T-helper 1 cell (primary cell): ENCODE measurements around the gene GNPTG.
A peak's percentile ranks its signal among the peaks of the same experiment; 100 is the strongest.

Source experiments
- DNase-seq, 5 donors: peaks; one replicate each; pipeline ENCODE4 v3.0.0-alpha.2; 2012 to 2020

Gene GNPTG

DNA sequence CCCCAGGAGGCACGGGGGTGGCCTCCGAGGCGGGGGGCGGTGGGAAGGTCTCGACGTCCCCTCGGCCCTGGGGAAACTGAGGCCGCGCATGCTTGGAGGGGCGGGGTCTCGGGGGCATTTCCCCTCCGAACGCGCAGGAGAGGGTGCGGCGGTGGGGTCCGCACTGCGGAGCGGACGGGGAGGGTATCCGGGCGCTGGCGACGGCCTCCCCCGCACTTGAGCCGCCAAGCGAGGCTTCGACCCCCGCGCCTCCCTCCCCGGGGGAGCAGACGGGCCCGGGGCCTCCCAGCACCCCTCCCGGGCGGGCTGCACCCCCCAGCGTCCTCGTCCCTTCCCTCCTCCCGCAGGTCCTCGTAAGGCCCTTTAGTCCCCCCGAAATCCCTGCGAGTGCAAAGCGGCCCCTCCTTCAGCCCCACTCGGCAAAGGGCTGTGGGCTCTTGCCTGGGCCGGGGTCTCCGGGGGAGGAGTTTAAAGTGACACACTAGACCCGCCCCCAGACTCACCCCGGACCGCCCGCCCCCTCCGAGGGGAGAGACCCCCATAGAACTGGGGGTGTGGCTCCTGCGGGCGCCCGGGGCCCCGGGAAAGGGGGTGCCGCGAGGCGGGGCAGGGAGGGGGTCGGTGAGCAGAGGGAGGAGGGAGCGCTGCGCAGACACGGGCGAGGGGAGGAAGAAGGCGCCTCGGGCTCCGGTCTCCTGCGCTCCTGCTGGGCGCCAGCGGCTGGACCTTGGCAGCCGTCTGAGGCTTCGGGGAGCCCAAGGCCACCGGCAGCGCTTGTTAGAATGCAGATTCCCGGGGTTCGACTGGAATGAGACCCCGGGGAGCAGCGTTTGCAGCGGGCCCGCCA lies 17.7 kb upstream of the GNPTG start:
- DNase-seq, result no peak

DNA sequence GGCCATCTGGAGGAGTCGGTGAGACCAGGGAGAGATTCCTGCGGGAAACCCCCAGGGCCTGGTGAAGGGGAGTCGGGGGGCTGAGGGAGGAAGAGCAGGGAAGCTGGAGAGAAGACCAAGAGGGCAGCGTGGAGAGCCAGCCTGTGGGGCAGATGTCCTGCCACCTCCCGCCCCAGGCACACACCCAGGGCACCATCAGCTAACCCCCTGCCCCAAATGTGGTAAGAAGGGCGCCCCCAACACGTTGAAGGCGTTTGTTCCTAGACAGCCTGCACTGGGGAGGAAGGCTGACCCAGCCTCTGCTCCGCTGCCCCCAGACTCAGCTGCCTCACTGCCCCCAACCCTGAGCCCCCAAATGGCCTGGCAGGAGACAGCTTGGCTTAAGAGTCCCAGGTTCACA lies 17.0 kb upstream of the GNPTG start:
- DNase-seq, result no peak

DNA sequence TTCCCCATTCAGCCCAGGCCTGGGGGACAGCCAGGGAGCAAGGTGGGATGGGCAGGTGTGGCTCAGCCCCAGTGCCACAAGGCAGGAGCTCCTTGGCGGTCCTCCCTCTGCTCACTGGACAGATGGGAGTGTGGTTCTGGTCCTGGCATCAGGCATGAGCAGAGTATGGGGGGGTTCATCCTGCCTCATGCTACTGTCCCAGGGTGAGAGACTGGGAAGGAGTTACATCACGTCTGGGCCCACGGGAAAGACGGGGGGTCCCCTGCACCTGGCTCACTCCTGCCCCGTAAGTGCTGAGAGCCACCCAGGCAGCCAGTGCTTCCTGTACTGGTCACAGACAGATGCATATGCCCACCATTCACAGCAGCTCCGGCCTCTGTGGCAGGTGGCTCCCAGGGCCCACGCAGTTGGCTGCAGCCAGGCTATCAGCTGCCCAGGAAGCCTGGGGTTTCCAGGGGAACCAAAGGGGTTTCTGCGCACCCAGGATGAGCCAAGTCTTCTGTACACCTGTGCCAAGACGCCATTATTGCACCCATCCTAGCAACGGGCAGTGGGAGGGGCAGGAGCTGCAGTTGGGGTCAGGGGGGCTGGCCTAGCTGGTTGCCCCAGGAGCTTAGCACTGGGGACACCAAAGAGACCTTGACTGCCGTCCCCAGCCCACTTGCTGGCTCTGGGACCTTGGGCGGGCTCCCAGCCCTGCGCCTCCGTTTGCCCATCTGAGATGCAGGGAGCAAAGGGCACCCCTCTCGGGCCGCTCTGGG lies 16.3 kb upstream of the GNPTG start:
- no peak for DNase-seq

DNA sequence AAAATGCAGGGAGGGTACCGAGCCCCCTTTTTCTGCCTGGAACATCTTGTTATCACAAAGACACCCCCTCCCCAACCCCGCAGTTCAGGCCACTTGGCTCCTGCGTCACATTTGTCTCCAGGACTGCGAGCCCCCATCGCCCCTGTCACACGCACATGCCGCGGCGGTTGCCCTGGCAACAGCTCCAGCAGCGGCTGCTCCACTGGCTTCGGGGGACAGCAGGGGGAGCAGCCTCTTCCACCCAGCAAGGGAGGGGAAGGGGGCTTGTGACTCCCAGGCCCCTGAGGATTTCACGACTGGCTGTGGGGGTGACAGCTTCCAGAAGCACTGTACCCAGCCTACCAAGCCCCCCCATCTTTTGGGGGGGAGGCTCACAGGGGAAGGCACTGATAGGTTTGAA lies 15.7 kb upstream of the GNPTG start:
- DNase-seq, result no peak

DNA sequence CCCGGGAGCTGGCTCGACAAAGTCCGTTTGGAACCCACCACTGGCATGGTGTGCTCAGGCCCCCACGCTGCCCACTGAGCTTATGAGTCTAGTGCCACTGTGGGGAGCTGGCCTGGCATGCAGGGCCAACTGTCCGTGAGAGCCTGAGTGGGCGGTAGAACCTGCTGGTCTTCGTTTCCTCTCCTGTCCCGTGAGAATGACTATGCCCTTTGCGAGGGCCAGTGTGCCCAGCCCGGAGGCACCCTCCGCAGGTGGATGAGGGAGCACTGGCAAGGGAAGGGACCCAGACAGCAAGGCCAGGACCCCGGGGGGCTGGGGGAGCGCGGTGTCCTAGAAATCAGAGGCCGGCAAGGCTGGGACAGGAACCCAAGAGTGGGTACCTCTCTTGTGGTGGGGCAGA lies 15.1 kb upstream of the GNPTG start:
- no peak for DNase-seq

DNA sequence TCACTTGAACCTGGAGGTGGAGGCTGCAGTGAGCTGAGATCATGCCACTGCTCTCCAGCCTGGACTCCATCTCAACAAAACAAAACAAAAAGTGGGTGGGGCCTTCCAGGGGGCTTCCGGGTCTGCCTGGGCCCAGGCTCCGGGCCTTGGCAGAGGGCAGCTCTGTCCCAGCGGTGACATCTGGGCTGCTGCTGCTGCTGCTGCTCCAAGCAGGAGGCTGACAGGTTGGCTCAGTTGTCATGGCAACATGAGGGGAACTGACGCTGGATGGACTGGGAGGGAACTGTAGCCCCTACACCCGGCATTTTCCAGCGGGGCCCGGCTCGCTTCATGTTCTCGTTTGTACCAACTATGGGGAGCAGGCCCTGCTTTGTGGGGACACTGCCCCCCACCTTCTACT lies 14.2 kb upstream of the GNPTG start:
- no peak for DNase-seq

DNA sequence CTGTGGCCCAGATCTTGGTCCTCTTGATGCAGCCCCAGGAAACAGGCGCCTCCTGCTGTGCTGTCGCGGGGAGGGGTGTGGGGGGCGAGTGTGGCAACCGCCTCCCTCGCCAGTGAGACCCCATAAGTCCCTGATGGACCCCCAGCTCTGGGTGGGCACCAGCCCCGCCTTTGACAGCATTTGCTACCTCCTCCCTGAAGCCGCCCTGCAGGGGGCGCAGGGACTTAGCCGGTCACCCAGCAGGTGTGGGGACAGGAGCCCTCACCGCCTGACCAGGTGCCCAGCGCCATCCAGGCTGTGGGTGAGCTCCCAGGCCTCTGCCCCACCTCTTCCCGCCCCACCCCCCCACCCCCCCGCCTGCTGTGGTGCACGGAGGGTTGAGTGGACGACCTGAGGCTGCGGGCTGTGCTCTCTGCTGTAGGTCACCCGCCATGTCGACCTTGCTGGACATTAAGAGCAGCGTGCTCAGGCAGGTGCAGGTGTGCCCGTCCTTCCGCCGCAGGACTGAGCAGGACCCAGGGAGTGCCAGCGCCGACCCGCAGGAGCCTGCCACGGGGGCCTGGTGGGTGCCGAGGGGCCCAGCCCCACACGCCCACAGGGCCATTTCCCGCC lies 13.5 kb upstream of the GNPTG start:
- DNase-seq, result no peak

DNA sequence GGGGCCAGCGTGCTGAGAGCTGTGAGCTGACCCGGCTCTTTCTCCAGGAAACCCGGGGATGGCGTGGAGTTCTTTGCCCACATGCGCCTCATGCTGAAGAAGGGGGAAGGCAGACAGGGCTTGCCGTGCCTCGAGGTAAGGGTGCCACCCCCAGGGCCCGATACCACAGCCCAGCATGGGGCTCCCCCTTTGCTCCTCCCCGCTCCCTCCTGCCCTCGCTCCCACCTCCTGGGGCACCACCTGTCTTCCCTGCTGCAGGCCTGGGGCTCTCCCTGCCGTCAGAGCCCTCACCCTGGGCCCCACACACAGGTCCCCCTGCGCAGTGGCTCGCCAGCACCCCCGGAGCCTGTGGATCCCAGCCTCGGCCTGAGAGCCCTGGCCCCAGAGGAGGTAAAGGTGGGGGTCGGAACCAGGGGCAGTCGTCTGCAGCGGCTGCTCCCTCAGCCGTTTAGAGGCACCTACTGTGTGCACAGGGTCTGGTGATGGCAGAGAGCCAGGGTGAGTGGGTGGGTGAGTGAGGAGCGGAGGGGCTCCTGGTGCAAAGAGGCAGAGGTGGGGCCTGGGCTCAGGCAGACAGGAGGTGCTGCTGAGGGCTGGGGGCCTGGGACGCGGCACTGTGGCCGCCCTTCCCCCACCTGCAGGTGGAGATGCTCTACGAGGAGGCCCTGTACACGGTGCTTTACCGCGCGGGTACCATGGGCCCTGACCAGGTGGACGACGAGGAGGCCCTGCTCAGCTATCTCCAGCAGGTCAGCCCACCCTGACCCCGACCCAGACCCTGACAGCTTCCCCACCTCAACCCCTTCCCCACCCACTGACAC lies 12.7 kb upstream of the GNPTG start:
- no peak for DNase-seq

DNA sequence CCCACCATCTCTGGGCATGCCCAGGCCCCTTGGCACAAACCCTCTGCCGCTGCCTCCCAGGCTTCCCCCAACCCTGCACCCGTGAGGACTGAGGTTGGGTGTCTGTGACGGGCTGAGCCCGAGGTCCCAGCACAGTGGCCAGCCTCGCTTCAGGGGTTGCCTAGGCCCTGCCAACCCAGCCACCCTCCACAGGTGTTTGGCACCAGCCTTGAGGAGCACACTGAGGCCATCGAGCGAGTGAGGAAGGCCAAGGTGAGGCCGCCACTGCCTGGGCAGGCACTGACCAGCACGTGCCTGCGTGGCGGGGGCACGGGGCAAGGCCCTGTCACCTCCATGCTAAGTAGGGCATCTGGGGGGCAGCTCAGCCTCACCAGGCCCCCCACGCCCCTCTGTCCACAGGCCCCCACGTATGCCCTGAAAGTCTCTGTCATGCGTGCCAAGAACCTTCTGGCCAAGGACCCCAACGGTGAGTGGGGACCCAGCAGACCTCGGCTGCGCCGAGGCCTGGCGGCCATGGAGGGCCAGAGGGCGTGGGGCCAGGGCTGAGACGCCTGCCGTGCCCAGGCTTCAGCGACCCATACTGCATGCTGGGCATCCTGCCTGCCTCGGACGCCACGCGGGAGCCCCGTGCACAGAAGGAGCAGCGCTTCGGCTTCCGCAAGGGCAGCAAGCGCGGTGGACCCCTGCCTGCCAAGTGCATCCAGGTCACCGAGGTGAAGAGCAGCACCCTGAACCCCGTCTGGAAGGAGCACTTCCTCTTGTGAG lies 10.8 kb upstream of the GNPTG start:
- no peak for DNase-seq

DNA sequence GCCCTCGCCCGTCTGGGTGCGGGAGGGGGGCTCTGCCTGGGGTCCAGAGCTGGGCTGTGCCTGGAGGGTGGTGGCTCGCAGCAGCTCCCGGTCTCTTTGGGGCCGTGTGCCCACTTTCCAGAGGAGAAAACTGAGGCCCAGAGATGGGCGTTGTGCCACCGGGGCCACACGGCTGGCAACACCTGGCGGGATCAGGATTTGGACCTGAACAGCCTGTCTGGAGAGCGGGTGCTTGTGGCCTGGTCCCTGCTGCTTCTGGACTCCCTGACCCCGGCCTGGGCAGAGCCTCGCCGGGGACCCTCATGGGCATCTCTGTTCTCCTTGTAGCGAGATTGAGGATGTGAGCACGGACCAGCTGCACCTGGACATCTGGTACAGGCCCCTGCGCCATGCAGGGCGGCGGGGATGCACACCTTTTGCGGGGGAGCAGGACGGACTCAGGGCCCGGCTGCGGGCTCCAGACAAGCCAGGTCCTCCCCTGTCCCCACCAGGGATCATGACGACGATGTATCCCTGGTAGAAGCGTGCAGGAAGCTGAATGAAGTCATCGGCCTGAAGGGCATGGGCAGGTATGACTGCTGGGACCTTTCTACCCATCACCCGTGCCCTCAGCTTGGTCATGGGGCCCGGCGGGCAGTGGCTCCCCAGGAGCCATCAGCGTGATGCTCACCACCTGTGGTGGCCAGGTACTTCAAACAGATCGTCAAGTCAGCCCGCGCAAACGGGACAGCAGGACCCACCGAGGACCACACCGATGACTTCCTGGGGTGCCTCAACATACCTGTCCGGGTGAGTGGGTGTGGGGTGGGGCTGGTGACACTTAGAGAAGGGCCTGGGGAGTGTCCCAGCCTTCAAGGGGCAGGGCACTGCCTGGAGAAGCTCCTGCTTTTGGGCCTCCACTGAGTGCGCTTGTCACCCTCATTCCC lies 10.0 kb upstream of the GNPTG start:
- no peak for DNase-seq

DNA sequence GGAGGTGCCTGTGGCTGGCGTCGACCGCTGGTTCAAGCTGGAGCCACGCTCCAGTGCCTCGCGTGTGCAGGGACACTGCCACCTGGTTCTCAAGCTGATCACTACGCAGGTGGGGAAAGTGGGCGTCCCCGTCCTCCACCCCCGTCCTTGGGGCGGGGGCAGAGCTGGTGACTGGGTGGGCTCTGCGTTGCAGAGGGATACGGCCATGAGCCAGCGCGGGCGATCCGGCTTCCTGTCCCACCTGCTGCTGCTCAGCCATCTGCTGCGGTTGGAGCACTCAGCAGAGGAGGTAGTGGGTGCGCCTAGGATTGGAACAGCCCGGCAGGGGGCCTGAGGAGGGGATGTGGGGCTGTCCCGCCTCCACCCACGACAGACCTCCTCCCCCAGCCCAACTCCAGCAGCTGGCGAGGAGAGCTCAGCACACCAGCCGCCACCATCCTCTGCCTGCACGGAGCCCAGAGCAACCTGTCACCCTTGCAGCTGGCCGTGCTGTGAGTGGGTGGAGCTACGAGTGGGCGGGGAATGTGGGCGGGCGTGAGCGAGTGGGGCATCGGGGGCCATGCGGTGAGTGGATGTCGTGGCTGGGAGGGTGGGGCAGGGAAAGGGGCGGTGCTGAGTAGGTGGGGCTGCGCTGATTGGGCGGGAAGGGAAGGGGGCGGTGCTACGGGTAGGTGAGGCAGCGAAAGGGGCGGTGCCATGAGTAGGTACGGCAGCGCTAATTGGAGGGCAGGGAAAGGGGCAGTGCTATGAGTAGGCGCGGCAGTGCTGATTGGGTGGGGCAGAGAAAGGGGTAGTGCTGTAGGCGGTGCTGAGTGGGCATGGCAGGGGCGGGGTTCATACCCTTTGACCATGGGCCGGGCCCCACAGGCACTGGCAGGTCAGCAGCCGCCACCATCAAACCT lies 9.0 kb upstream of the GNPTG start:
- peak; percentile 94 to 98 (median 94) for DNase-seq

DNA sequence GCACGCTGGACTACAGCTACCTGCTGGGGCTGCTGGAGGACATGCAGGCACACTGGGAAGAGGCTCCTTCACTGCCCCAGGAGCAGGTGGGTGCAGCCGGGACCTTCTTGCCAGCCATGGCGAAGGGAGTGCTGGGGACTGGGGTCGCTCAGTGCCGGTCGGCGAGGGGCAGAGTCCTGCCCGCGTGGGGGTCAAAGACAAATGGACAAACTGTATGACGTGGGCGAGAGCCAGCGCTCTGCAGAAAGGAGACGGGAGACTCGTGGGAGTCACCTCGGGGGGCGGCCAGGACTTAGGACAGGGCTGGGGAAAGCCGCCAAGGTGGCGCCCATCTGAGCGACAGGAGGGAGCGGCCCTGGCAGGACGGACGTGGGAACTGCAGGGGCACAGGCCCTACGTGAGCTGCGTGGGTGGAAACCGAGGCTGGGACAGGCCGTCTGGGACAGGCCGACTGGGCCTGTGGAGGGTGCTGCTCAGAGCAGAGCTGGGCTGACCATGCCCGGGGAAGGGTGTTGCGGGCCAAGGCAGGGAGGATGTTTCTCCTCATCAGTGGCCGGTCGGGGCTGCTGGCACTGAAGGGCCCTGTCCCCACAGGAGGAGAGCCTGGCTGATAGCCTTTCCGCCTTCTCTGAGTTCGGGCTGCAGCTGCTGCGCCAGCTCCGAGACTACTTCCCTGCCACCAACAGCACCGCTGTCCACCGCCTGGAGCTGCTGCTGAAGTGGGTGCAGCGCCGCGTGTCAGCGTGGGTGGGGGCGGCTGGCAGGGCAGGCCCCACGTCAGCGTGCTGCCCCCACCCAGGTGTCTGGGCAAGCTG lies 8.1 kb upstream of the GNPTG start:
- no peak for DNase-seq

DNA sequence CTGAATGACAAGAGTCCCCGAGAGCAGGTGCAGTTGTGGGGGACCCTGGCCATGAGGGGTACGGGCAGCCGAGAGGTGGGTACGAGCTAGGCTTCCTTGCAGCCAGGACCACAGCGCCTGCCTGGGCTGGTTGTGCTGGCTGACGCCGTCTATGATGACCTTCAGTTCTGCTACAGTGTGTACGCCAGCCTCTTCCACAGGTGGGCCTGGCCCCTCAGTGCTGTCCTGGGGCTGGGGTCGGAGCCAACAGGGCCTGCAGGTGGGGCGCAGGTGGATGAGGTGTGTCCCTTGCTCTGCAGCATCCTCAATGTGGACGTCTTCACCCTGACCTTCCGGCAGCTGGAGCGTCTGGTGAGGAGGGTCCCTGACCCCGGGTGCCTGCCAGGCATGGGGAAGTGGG lies 7.2 kb upstream of the GNPTG start:
- peak in 1 of 5 donors; percentile 0 for DNase-seq

DNA sequence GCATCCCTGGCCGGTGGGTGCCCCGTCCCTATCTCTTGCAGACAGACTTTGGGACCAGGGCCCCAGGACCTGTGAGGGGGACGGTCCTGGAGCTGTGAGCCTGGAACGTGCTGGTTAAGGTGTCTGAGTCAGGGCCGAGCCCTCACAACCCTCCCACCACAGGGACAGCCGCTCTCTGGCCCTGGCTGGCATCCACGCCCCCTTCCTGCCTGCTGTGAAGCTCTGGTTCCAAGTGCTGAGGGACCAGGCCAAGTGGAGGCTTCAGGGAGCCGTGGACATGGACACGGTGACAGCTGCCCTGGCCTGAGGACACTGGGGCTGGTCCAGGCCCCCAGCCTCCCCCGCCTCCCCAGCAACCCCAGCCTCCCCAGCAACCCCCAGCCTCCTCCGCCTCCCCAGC lies 6.6 kb upstream of the GNPTG start:
- DNase-seq, result peak in 1 of 5 donors; percentile 1

DNA sequence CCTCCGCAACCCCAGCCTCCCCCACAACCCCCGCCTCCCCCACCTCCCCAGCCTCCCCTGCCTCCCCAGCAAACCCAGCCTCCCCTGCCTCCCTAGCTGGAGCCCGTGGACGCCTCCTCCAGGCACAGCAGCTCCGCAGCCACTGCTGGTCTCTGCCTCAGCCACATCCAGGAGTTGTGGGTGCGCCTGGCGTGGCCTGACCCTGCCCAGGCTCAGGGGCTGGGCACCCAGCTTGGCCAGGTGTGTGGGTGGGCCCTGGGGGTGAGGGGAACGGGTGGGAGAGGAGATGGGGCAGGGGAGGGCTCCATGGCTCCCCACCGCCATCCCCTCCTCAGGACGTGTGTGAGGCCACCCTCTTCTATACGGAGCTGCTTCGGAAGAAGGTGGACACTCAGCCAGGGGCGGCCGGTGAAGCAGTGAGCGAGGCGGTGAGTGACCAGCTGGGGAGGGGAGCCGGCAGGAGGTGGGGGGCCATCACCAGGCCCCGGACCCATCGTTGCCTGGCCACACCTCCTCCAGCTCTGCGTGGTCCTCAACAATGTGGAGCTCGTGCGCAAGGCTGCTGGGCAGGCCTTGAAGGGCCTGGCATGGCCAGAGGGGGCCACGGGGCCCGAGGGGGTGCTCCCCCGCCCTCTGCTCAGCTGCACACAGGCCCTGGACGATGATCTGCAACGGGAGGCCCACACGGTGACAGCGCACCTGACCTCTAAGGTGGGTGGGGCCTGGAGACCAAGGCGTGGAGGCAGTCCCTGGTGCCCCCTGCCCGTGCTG lies 5.9 kb upstream of the GNPTG start:
- DNase-seq, result peak in 1 of 5 donors; percentile 4

DNA sequence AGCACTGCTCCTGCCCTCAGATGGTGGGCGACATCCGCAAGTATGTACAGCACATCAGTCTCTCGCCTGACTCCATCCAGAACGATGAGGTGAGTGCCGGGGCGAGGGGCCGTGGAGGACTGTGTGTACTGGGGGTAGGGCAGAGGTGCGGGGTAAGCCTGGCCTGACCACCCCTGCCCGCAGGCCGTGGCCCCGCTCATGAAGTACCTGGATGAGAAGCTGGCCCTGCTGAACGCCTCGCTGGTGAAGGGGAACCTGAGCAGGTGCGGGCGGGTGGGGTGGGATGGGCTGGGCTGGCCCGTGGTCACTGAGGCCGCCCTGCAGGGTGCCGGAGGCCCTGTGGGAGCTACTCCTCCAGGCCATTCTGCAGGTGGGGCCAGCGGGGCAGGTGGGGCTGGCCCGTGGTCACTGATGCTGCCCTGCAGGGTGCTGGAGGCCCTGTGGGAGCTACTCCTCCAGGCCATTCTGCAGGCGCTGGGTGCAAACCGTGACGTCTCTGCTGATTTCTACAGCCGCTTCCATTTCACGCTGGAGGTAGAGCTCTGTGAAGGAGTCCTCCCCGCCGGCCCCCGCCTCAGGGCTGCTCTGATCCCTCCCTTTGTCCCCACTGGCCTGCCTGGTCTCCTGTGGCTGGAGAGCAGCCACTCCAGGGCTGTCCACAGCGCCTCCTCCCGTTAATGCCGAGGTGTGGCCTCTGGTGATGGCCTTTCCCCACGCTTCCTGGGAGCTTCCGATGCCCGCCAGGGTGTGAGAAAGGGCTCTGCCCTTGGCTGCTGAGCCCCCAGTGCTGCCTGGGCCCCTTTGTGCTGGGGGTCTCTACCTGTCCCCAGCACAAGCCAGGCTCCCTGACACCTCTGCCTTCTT lies 5.1 kb upstream of the GNPTG start:
- peak in 1 of 5 donors; percentile 0 for DNase-seq

DNA sequence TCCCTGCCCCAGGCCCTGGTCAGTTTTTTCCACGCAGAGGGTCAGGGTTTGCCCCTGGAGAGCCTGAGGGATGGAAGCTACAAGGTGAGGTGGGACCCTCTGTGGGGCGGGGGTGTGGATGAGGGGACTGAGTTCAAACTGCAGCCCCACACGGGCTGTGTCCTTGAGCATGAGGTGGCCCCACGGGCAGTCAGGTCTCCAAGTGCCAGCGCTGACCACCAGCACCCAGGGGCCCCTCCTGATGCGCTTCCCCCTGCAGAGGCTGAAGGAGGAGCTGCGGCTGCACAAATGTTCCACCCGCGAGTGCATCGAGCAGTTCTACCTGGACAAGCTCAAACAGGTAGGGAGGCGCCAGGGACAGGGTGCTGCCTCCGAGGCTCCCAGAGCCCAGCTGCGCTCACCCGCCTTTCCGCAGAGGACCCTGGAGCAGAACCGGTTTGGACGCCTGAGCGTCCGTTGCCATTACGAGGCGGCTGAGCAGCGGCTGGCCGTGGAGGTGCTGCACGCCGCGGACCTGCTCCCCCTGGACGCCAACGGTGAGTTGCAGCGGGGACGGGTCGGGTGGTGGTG lies 4.4 kb upstream of the GNPTG start:
- no peak for DNase-seq
